ENCODE measurements around the gene SOS2.

The SOS2 gene

DNA sequence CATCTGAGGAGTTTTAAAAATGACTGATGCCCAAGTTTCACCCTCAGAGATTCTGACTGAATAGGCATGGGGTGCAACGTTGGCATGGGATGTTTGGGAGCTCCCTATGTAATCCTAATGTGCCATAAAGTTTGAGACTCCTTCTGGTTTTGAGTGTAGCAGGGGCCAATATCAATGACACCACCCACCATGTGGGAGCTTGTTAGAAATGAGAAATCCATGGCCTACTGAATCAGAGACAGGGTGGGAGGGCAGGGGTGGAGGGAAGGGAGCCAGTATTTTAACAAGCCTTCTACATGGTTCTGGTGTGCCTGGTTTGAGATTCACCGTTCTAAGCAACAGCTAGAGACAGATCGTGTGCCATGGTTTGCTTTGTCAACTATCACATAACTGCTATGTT is 161.1 kb downstream of the SOS2 start:
- in situ Hi-C loops (cut with HindIII; ENCODE audit: low pct_ligation_motif_present, low sequenced_read_pairs) = no loop called here
- H3K4me3 ChIP-seq (ENCODE audit: low read depth, low read length) = no peak overlapping the region

GRCh38 chr14:50069325-50069724 is 162.1 kb downstream of the SOS2 start:
- H3K27me3 ChIP-seq (replicated peaks) = no peaks in the 10 kb centered on the region
- H3K4me3 ChIP-seq (ENCODE audit: low read depth, low read length) = no peak overlapping the region
- TF ChIP-seq CTCF (IDR thresholded peaks at IDR 0.05; ENCODE audit: low read depth, low read length, missing control alignments) = no peak
- no peak overlapping the region for H3K27ac ChIP-seq
- in situ Hi-C loops (cut with HindIII; ENCODE audit: low pct_ligation_motif_present, low sequenced_read_pairs) = no loop called here
- H3K36me3 ChIP-seq (replicated peaks) = no peaks in the 10 kb centered on the region
- no peak for DNase-seq

More for the DNA sequence above, 161.1 kb downstream of the SOS2 start:
- no peak for TF ChIP-seq CTCF (IDR thresholded peaks at IDR 0.05; ENCODE audit: low read depth, low read length, missing control alignments)
- no peaks in the 10 kb centered on the region for H3K27me3 ChIP-seq (replicated peaks)
- no peak overlapping the region for H3K27ac ChIP-seq
- no peak for DNase-seq
- H3K36me3 ChIP-seq (replicated peaks) = no peaks in the 10 kb centered on the region

GRCh38 chr14:50068496-50068895 is 162.9 kb downstream of the SOS2 start:
- H3K4me3 ChIP-seq (ENCODE audit: low read depth, low read length) = no peak overlapping the region
- H3K36me3 ChIP-seq (replicated peaks) = no peaks in the 10 kb centered on the region
- DNase-seq = no peak
- in situ Hi-C loops (cut with HindIII; ENCODE audit: low pct_ligation_motif_present, low sequenced_read_pairs) = no loop called here
- no peak for TF ChIP-seq CTCF (IDR thresholded peaks at IDR 0.05; ENCODE audit: low read depth, low read length, missing control alignments)
- no peaks in the 10 kb centered on the region for H3K27me3 ChIP-seq (replicated peaks)
- no peak overlapping the region for H3K27ac ChIP-seq

GRCh38 chr14:50067723-50068495 is 163.5 kb downstream of the SOS2 start:
- TF ChIP-seq CTCF (IDR thresholded peaks at IDR 0.05; ENCODE audit: low read depth, low read length, missing control alignments) = no peak
- peak; percentile 82 for DNase-seq
- H3K27ac ChIP-seq = peak overlapping the region; percentile 62
- in situ Hi-C loops (cut with HindIII; ENCODE audit: low pct_ligation_motif_present, low sequenced_read_pairs) = no loop called here
- no peaks in the 10 kb centered on the region for H3K27me3 ChIP-seq (replicated peaks)
- H3K4me3 ChIP-seq (ENCODE audit: low read depth, low read length) = no peak overlapping the region
- no peaks in the 10 kb centered on the region for H3K36me3 ChIP-seq (replicated peaks)

All from brain microvascular endothelial cell (primary cell).